Adrenal gland (tissue), 5 donors: Measurements from ENCODE around the gene MYBPHL.

Experiments used
- CTCF ChIP-seq, 6 experiments: fragments of 450-650 bp in 4 of 6; fragments of 200-600 bp in 2 of 6; sonication (generic) in 1 of 6; IDR thresholded peaks; 1 replicate in 5 of 6; 2 replicates in 1 of 6; pipeline versions ENCODE4 v1.5.1 to v1.8.0; 2016 to 2021; ENCODE audit warnings: antibody characterized with exemption in 6 of 6, mild to moderate bottlenecking in 2 of 6, moderate library complexity in 1 of 6
- POLR2A ChIP-seq, 2 donors: fragments of 450-650 bp; IDR thresholded peaks; one replicate each; pipeline ENCODE4 v1.6.1; 2017; ENCODE audit warnings: antibody characterized with exemption in 2 of 2, mild to moderate bottlenecking in 2 of 2, moderate library complexity in 1 of 2
- donor health status: DM: no; HTN: no; CAD: no.

- no peak for TF ChIP-seq CTCF (IDR thresholded peaks at IDR 0.05)
- no peak for TF ChIP-seq POLR2A (IDR thresholded peaks at IDR 0.05)
These were observed 16.7 kb downstream of the MYBPHL start for GRCh38 chr1:109290137-109290536.
